Glutamatergic neuron (in vitro differentiated cells): Measurements from ENCODE around the gene FLT1. TPM values are rescaled to one million over a fixed set of nuclear protein-coding genes. Genes with fewer than 3 reads are reported as not detected.

Experiments used
- DNase-seq: peaks from one replicate; pipeline ENCODE4 v3.0.0; 2022
- H3K27ac Mint-ChIP-seq: one replicate; pipeline ENCODE4 v1.8.0; 2020; ENCODE audit warnings: mild to moderate bottlenecking, mixed read lengths, inconsistent platforms; ENCODE audit not compliant: unreplicated experiment
- H3K27me3 Mint-ChIP-seq: one replicate; pipeline ENCODE4 v1.8.0; 2020; ENCODE audit warnings: mild to moderate bottlenecking, moderate library complexity, mixed read lengths, inconsistent platforms; ENCODE audit not compliant: unreplicated experiment
- H3K36me3 Mint-ChIP-seq: one replicate; pipeline ENCODE4 v1.8.0; 2020; ENCODE audit warnings: mild to moderate bottlenecking, mixed read lengths, inconsistent platforms; ENCODE audit not compliant: unreplicated experiment
- H3K4me1 Mint-ChIP-seq: one replicate; pipeline ENCODE4 v1.8.0; 2020; ENCODE audit warnings: mild to moderate bottlenecking, low read depth, mixed read lengths, inconsistent platforms; ENCODE audit not compliant: unreplicated experiment
- H3K4me3 Mint-ChIP-seq: one replicate; pipeline ENCODE4 v1.8.0; 2020; ENCODE audit warnings: mild to moderate bottlenecking, mixed read lengths, inconsistent platforms; ENCODE audit not compliant: unreplicated experiment
- H3K9me3 Mint-ChIP-seq: one replicate; pipeline ENCODE4 v1.8.0; 2020; ENCODE audit warnings: mild to moderate bottlenecking, moderate library complexity, mixed read lengths, inconsistent platforms; ENCODE audit not compliant: unreplicated experiment
- CTCF ChIP-seq: fragments of 200-600 bp; sonication (generic); IDR thresholded peaks from one replicate; pipeline ENCODE4 v1.5.0; 2021; ENCODE audit not compliant: partially characterized antibody, unreplicated experiment
- total RNA-seq: library from RNA; stranded (reverse); fragmentation: NEBNext Ultra II Directional; extraction: Animal tissue kit (Norgen Biotek cat#: 25700); gene quantifications from one replicate; pipeline ENCODE4 v1.2.1, GENCODE V29; 2021; ENCODE audit not compliant: unreplicated experiment

The FLT1 gene
- total RNA-seq, 1 donor from 2014 or later: 49.8 TPM

- DNase-seq: no peak
- H3K36me3 Mint-ChIP-seq: no peaks in the 10 kb centered on the region
- no peaks in the 10 kb centered on the region for H3K4me1 Mint-ChIP-seq
- H3K9me3 Mint-ChIP-seq: no peaks in the 10 kb centered on the region
- TF ChIP-seq CTCF: no peak
- H3K27me3 Mint-ChIP-seq: no peaks in the 10 kb centered on the region
- H3K27ac Mint-ChIP-seq: no peak overlapping the region
- no peak overlapping the region for H3K4me3 Mint-ChIP-seq
These were observed 211.3 kb downstream of the FLT1 start for GRCh38 chr13:28283600-28283999.

GRCh38 chr13:28282451-28282850 lies 212.5 kb downstream of the FLT1 start:
- no peak for DNase-seq
- no peaks in the 10 kb centered on the region for H3K27me3 Mint-ChIP-seq
- H3K9me3 Mint-ChIP-seq: no peaks in the 10 kb centered on the region
- no peaks in the 10 kb centered on the region for H3K36me3 Mint-ChIP-seq
- H3K4me1 Mint-ChIP-seq: no peaks in the 10 kb centered on the region
- no peak for TF ChIP-seq CTCF
- no peak overlapping the region for H3K4me3 Mint-ChIP-seq
- no peak overlapping the region for H3K27ac Mint-ChIP-seq

GRCh38 chr13:28273919-28274318 lies 221.0 kb downstream of the FLT1 start:
- TF ChIP-seq CTCF: no peak
- H3K27me3 Mint-ChIP-seq: no peaks in the 10 kb centered on the region
- DNase-seq: no peak
- H3K9me3 Mint-ChIP-seq: no peaks in the 10 kb centered on the region
- no peak overlapping the region for H3K4me3 Mint-ChIP-seq
- no peaks in the 10 kb centered on the region for H3K36me3 Mint-ChIP-seq
- H3K27ac Mint-ChIP-seq: no peak overlapping the region
- no peaks in the 10 kb centered on the region for H3K4me1 Mint-ChIP-seq

- no peak for DNase-seq
- no peak overlapping the region for H3K27ac Mint-ChIP-seq
- H3K27me3 Mint-ChIP-seq: no peaks in the 10 kb centered on the region
- peaks cover 7% of the 10 kb centered on the region for H3K36me3 Mint-ChIP-seq
- no peak for TF ChIP-seq CTCF
- no peak overlapping the region for H3K4me3 Mint-ChIP-seq
- no peaks in the 10 kb centered on the region for H3K4me1 Mint-ChIP-seq
- no peaks in the 10 kb centered on the region for H3K9me3 Mint-ChIP-seq
These were observed 223.7 kb downstream of the FLT1 start for GRCh38 chr13:28271056-28271840.

GRCh38 chr13:28268800-28269223 lies 226.1 kb downstream of the FLT1 start:
- H3K27me3 Mint-ChIP-seq: no peaks in the 10 kb centered on the region
- no peak for DNase-seq
- H3K9me3 Mint-ChIP-seq: no peaks in the 10 kb centered on the region
- no peak for TF ChIP-seq CTCF
- H3K4me1 Mint-ChIP-seq: no peaks in the 10 kb centered on the region
- peaks cover 7% of the 10 kb centered on the region for H3K36me3 Mint-ChIP-seq
- H3K27ac Mint-ChIP-seq: no peak overlapping the region
- no peak overlapping the region for H3K4me3 Mint-ChIP-seq
